COLO668 (cell line): Measurements from ENCODE around the gene TEX11.
"Not testable (repeated sequence)": the region's sequence is repeated elsewhere in the genome, so short reads cannot be mapped to it uniquely, and the experiment has no call there.

Experiments used
- DNase-seq: peaks from one replicate; lab custom pipeline; 2025; ENCODE audit not compliant: unreplicated experiment; lab: John Stamatoyannopoulos, UW

The TEX11 gene

DNA sequence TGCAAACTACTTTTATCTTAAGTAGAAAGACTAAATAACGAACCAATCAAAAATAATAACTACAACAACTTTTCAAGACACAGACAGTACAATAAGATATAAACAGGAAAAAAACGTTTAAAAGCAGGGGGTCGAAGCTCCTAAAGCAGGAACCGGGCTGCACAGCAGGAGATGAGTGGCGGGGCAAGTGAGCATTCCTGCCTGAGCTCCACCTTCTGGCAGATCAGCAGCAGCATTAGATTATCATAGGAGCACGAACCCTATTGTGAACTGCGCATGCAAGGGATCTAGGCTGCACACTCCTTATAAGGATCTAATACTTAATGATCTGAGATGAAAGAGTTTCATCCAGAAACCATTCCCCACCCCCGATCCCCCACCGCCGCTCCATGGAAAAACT is 146.2 kb downstream of the TEX11 start:
- DNase-seq = no peak

DNA sequence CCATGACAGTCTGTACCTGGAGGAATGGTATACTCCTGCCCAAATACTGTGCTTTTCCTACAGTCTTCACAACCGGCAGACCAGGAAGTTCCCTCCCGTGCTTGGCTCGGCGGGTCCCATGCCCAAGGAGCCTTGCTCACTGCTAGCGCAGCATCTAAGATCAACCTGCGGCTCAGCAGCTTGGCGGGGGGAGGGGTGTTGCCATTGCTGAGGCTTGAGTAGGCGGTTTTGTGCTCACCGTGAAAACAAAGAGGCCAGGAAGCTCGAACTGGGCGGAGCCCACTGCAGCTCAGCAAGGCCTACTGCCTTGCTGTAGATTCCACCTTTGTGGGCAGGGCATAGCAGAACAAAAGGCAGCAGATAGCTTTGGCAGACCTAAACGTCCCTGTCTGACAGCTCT is 152.7 kb downstream of the TEX11 start:
- DNase-seq = no peak

DNA sequence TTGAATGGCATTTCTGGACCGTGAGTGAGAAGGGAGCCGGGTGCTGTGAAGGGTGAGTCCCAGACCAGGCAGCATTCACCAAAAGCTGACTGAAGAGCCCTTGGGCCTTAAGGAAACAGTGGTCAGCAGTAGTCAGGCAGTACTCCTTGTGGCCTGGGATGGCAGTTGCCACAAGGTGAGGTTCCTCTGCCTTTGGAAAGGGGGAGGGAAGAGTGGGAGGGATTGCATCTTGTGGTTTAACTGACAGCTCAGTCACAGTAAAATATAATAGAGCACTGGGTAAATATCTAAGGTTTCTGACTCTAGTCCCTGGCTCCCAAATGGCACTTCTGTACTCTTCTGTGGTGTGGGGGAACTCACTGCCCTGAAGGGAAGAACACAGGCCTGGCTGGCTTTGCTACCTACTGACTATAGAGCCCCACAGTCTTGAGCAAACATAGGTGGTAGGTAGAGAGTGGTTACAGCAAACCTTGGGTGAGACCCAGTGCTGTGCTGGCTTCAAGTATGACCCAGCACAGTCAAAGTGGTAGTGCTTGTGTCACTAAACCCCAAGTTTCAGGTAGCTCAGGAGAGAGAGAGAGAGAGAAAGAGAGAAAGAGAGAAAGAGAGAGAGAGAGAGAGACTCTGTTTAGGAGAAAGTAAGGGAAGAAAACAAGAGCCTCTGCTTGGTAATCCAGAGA is 154.2 kb downstream of the TEX11 start:
- DNase-seq = no peak

DNA sequence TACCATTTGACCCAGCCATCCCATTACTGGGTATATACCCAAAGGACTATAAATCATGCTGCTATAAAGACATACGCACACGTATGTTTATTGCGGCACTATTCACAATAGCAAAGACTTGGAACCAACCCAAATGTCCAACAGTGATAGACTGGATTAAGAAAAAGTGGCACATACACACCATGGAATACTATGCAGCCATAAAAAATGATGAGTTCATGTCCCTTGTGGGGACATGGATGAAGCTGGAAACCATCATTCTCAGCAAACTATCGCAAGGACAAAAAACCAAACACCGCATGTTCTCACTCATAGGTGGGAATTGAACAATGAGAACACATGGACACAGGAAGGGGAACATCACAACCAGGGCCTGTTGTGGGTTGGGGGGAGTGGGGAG is 174.7 kb downstream of the TEX11 start:
- not testable (repeated sequence) for DNase-seq

DNA sequence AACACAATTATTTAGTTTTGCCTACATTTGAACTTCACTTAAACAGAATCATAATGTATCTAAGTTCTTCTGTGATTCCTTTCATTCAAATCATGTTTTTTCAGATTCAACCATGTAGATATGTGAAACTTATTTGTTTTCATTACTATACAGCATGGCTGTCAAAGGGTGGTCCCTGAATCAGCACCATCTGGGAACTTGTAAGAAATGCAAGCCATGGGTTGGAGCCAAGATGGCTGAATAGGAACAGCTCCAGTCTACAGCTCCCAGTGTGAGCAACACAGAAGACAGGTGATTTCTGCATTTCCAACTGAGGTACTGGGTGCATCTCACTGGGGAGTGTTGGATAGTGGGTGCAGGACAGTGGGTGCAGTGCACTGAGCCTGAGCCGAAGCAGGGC is 180.6 kb downstream of the TEX11 start:
- DNase-seq = not testable (repeated sequence)

DNA sequence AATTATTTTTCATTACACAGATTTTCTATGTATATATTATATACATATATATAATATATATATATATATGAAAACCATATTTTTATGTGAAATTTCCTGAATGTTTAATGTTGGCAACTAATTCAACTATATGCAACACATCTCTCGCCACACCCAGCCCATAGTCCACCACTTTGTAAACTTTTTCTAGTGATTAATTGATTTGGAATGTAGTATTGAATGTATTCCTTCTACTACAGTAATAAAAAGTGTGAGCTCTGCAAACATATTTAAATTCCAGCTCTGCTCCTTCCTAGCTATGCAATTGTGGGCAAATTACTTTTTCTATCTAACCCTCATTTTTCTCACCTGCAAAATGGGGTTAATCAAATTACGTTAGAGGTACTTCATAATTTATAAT is 187.8 kb downstream of the TEX11 start:
- DNase-seq = no peak

DNA sequence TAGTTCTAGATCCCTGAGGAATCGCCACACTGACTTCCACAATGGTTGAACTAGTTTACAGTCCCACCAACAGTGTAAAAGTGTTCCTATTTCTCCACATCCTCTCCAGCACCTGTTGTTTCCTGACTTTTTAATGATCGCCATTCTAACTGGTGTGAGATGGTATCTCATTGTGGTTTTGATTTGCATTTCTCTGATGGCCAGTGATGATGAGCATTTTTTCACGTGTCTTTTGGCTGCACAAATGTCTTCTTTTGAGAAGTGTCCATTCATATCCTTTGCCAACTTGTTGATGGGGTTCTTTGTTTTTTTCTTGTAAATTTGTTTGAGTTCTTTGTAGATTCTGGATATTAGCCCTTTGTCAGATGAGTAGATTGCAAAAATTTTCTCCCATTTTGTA is 197.2 kb downstream of the TEX11 start:
- DNase-seq = not testable (repeated sequence)

DNA sequence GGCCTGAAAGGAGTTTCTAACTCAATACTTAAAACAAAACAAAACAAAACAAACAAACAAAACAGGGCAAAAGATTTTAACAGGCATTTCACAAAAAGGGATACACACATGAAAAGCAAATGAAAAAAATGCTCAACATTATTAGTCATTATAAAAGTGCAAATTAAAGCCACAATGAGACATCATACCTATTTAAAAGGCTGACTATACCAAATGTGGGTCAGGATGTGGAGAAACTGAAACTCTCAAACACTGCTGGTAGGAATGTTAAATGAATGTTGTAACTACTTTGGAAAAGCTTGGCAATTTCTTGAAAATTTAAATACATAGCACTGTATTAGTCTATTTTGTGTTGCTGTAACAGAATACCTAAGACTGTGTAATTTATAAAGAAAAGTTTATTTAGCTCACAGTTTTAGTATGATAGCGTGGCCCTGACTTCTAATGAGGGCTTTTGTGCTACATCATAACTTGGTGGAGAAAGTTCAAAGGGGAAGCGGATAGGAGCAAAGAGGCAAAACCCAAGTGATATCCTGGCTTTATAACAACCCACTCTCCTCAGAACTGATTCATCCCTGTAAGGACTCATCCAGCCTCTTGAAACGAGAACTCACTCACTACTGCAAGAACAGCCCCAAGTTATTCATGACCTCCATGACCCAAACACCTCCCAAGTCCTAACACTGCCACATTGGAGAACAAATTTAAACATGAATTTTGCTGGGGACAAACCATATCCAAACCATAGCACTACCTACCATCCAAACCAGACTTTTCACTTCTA is 214.0 kb downstream of the TEX11 start:
- DNase-seq = no peak

DNA sequence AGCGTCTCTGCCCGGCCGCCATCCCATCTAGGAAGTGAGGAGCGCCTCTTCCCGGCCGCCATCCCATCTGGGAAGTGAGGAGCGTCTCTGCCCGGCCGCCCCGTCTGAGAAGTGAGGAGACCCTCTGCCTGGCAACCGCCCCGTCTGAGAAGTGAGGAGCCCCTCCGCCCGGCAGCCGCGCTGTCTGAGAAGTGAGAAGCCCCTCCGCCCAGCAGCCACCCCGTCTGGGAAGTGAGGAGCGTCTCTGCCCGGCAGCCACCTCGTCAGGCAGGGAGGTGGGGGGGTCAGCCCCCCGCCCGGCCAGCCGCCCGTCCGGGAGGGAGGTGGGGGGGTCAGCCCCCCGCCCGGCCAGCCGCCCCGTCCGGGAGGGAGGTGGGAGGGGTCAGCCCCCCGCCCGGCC is 229.1 kb downstream of the TEX11 start:
- DNase-seq = not testable (repeated sequence)

DNA sequence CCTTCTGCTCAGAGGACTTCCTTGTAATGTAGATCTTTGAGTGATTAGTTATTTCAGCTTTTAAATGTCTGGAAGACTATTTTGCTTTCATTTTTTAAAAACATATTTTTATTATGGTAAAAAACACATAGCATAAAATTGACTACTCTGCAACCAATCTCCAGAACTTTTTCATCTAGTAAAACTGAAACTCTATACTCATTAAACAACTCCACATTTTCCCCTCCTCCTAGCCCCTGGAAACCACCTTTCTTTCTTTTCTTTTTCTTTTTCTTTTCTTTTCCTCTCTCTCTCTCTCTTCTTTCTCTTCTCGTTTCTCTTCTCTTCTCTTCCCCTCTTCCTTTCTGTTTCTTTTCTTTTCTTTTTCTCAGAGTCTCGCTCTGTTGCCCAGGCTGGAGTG is 233.2 kb downstream of the TEX11 start:
- DNase-seq = no peak

DNA sequence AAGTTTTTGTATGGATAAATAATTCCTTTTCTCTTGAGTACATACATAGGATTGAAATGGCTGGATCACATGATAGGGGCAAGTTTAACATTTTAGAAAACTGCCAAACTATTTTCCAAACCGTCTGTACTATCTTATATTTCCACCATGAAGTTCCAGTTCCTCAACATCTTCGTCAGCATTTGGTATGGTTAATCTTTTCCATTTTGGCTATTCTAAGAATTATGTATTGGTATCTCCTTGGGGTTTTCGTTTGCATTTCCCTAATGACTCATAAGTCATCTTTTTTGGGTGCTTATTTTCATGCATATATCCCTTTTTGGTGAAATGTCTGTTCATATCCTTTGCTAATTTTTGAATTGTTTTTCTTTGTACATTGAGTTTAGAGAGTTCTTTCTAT is 236.2 kb downstream of the TEX11 start:
- no peak for DNase-seq

DNA sequence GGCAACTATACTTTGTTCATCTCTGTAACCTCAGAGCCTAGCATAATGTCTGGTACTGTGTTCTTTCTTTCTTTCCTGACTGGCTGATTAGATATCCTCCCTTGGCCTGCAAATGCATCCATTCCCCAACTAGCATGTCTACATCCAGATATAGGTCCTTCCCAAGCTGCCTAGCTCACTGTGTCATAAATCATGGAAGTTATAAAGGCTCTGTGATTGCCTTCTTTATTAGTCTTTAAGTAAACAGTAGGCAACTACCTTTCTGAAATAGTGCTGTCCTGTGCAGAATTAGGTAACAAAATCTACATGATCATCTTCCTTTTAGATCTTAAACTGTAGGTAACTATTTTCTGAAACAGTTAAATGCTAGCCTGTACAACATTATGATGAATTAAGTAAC is 239.4 kb downstream of the TEX11 start:
- DNase-seq = no peak

DNA sequence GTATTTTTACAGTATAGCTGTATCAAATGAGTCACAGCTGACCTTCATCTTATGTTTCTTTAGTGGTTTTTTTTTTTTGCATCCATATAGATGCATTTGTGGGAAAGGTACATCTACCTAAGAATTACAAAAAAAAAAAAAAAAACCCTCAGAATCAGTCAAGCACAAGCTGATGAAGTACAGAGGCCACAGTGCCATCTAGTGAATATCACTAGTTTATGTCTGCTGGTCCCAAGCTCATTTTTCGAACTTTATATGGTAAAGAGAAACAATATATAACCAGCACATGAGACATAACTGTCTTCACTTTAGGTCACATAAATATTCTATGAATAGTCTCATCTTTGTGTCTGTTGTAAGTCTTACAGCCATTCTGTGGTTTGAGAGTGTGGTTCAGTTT is 243.8 kb downstream of the TEX11 start:
- no peak for DNase-seq

DNA sequence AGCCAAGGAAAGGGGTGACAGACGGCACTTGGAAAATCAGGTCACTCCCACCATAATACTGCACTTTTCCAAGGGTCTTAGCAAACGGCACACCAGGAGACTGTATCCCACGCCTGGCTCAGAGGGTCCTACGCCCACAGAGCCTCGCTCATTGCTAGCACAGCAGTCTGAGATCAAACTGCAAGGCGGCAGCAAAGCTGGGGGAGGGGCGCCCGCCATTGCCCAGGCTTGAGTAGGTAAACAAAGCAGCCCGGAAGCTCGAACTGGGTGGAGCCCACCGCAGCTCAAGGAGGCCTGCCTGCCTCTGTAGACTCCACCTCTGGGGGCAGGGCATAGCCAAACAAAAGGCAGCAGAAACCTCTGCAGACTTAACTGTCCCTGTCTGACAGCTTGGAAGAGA is 247.4 kb downstream of the TEX11 start:
- DNase-seq = not testable (repeated sequence)

DNA sequence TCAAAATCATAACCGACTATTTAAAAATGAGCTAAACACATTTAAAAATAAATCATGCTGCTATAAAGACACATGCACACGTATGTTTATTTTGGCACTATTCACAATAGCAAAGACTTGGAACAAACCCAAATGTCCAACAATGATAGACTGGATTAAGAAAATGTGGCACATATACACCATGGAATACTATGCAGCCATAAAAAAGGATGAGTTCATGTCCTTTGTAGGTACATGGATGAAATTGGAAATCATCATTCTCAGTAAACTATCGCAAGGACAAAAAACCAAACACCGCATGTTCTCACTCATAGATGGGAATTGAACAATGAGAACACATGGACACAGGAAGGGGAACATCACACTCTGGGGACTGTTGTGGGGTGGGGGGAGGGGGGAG is 251.0 kb downstream of the TEX11 start:
- not testable (repeated sequence) for DNase-seq

DNA sequence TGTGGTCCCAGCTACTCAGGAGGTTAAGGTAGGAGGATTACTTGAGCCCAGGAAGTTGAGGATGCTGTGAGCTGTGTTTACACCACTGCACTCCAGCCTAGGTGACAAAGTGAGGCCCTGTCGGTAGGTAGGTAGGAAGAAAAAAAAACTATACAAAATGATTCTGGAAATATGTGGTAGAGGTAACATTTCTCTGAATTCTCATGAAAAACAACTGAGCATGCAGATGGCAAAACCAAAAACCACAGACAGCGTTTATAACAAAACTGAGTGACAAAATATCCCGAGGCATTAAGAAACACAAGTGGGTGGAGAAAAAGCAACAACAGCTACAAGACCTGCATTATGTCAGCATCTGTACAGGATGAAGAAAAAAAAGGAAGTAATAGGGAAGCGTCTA is 252.2 kb downstream of the TEX11 start:
- DNase-seq = no peak

DNA sequence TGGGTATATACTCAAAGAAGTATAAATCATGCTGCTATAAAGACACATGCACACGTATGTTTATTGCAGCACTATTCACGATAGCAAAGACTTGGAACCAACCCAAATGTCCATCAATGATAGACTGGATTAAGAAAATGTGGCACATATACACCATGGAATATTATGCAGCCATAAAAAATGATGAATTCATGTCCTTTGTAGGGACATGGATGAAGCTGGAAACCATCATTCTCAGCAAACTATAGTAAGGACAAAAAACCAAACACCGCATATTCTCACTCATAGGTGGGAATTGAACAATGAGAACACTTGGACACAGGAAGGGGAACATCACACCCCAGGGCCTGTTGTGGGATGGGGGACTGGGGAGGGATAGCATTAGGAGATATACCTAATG is 260.6 kb downstream of the TEX11 start:
- not testable (repeated sequence) for DNase-seq

DNA sequence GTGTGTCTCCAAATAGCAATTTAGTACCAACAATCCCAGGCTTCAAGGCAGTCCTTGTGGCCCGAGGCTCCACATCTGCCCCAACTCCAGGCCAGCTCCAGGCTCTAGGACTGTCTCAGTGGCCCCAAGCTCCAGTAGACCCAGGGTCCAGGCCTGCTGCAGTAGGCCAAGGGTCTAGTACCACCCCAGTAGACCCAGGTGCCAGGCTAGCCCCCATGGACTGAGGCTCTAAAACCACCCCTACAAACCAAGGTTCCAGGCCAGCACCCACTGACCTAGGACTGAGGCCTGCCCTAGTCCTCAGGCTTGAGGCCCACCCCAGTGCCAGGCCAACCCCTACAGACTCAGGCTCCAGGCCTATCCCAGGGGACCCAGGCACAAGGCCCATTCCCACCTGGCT is 272.3 kb downstream of the TEX11 start:
- no peak for DNase-seq

DNA sequence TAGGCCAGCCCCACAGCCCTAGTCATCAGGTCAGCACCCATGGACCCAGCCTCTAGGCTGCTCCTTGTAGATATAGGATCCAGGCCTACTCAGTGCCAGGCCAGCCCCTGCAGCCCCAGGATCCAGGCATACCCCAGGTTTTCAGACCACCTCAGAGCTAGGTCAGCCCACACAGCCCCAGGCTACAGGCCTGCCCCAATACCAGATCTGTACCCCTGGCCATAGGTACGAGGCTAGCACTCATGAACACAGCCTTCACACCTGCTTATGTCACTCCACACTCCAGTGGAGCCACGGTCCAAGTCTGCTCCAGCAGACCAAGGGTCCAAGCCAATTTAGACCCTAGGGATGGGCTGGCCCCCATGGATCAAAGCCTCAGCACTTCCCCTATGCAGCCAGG is 272.8 kb downstream of the TEX11 start:
- DNase-seq = no peak

DNA sequence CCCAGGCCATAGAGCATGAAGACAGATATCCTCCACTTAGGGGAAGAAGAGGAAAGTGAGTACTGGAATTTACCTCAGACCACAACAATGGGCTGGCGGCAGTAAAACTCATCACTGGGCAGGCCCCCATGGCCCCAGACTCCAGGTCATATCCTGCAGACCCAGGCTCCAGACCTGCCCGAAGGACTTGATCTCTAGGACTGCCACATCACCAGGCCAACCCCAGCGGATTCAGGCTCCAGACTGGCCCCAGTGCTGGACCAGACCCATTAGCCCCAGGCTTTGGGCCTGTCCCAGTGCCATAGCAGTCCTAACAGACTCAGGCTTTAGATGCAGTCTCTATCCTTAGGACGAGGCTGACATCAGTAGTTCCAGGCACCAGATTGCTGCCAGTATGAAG is 273.3 kb downstream of the TEX11 start:
- DNase-seq = no peak

DNA sequence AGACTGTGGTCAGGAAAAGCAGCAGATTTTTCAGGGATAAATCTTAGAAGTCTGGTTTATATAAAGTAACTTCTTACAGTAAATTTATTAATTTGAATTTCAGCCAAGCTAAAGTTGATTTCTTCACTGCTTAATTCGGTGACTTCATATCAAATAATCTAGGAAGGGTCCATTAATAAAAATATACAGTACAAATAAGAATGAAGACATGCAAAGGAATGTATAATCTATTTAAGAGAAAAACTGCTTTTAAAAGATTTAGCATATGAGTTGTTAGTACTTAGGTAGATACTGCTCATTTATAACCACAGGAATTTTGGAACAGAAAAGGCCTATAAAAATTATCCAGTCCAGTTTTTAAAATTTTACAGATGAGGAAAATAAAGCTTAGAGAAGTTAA is 286.8 kb downstream of the TEX11 start:
- no peak for DNase-seq

DNA sequence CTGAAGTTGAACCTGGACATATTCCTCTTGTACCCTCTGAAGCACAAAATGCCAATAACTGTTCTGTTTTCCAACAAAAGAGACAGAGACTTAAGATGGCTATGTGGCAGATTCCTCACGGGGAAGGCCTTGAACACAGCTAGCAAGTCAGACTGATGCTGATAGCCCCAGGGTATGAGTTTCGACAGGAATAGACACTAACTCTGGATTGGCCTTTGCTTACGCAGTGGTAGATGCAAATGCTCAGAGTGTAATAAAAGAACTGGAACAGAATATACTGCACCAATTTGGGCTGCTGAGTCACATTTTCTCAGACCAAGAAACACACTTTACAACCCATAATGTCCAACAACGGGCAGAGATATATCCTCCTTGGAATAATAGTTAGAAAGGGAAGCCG is 290.0 kb downstream of the TEX11 start:
- DNase-seq = no peak

DNA sequence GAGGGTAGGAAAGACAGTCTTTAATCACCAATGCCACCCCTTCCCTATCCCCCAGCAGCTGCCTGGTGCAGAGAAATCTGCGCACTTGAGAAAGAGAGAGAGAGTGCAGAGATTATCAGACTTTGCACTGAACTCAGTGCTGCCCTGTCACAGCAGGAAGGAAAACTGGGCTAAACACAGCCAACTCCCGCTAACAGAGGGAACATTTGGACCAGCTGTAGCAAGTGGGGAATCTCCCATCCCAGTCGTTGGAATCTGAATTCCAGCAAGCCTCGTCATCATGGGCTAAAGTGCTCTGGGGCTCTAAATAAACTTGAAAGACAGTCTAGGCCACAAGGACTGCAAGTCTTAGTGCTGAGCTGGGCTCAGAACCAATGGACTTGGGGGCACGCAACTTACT is 295.2 kb downstream of the TEX11 start:
- DNase-seq = no peak
